ENCODE data around the gene EDN2.

DNA sequence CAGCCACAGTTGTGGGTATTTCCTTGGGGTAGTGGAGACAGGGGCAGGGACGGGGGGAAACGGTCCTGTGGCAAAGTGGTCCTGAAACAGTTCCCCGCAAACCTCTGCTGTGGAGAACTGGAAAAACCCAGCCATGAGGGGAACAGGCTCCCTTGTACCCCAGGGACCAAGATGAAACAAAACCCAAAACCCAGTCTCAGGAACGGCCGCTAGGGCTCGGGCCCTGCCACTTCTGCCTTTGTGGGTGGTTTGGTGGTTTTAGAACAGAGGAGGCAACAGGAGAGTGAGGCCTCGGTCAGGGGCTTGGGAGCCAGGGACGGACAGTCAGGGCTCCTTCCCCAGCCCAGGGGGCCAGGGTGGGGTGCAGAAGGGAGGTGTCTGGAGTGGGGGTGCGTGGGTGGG lies 24.8 kb upstream of the EDN2 start:
- TF ChIP-seq, protein P1, sequence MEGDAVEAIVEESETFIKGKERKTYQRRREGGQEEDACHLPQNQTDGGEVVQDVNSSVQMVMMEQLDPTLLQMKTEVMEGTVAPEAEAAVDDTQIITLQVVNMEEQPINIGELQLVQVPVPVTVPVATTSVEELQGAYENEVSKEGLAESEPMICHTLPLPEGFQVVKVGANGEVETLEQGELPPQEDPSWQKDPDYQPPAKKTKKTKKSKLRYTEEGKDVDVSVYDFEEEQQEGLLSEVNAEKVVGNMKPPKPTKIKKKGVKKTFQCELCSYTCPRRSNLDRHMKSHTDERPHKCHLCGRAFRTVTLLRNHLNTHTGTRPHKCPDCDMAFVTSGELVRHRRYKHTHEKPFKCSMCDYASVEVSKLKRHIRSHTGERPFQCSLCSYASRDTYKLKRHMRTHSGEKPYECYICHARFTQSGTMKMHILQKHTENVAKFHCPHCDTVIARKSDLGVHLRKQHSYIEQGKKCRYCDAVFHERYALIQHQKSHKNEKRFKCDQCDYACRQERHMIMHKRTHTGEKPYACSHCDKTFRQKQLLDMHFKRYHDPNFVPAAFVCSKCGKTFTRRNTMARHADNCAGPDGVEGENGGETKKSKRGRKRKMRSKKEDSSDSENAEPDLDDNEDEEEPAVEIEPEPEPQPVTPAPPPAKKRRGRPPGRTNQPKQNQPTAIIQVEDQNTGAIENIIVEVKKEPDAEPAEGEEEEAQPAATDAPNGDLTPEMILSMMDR (IDR thresholded peaks at IDR 0.05; ENCODE audit: low read length): no peak
- TF ChIP-seq EZH2phosphoT487 (IDR thresholded peaks at IDR 0.05; ENCODE audit: low read length): no peak
